Retina (tissue), 1 donor: ENCODE data around the gene NDUFA7.
A peak's percentile ranks its signal among the peaks of the same experiment; 100 is the strongest.
"Not testable (repeated sequence)": the region's sequence is repeated elsewhere in the genome, so short reads cannot be mapped to it uniquely, and the experiment has no call there.

Experiments
- DNase-seq: peaks from one replicate; pipeline ENCODE4 v3.0.0-alpha.2; 2016

Gene NDUFA7

GRCh38 chr19:8318835-8319234 lies 2.3 kb downstream of the NDUFA7 start:
- DNase-seq = not testable (repeated sequence)

GRCh38 chr19:8316351-8317125 lies 4.6 kb downstream of the NDUFA7 start:
- DNase-seq = no peak

GRCh38 chr19:8314981-8315640 lies 6.1 kb downstream of the NDUFA7 start:
- DNase-seq = not testable (repeated sequence)

- no peak for DNase-seq
Measured at GRCh38 chr19:8311461-8312260, 9.5 kb downstream of the NDUFA7 start.

- no peak for DNase-seq
Measured at GRCh38 chr19:8310342-8311055, 10.7 kb downstream of the NDUFA7 start.

GRCh38 chr19:8308891-8309291 lies 12.3 kb downstream of the NDUFA7 start:
- no peak for DNase-seq

- DNase-seq = peak; percentile 98
Measured at GRCh38 chr19:8307965-8308866, 13.0 kb downstream of the NDUFA7 start, which contains the start of gene CD320. Gene CD320, minus strand, starts transcription at chr19:8308358. Its CDS starts 68 bp downstream, at chr19:8308290.

GRCh38 chr19:8307400-8307964 lies 13.7 kb downstream of the NDUFA7 start:
- no peak for DNase-seq

GRCh38 chr19:8306235-8307054 lies 14.7 kb downstream of the NDUFA7 start:
- DNase-seq = no peak

GRCh38 chr19:8305798-8306197 lies 15.4 kb downstream of the NDUFA7 start:
- no peak for DNase-seq

- DNase-seq = no peak
Measured at GRCh38 chr19:8304841-8305621, 16.1 kb downstream of the NDUFA7 start.

- DNase-seq = no peak
Measured at GRCh38 chr19:8302734-8303133, 18.4 kb downstream of the NDUFA7 start.

GRCh38 chr19:8302357-8302691 lies 18.9 kb downstream of the NDUFA7 start:
- no peak for DNase-seq

GRCh38 chr19:8291337-8291736 lies 29.8 kb downstream of the NDUFA7 start:
- DNase-seq = not testable (repeated sequence)

GRCh38 chr19:8276508-8276907 lies 44.7 kb downstream of the NDUFA7 start:
- DNase-seq = not testable (repeated sequence)

GRCh38 chr19:8269724-8270123 lies 51.5 kb downstream of the NDUFA7 start:
- no peak for DNase-seq

GRCh38 chr19:8265872-8266271 lies 55.3 kb downstream of the NDUFA7 start:
- DNase-seq = no peak

GRCh38 chr19:8264248-8264647 lies 56.9 kb downstream of the NDUFA7 start:
- DNase-seq = not testable (repeated sequence)

GRCh38 chr19:8262431-8262830 lies 58.7 kb downstream of the NDUFA7 start:
- no peak for DNase-seq

GRCh38 chr19:8261881-8262280 lies 59.3 kb downstream of the NDUFA7 start:
- no peak for DNase-seq
